ENCODE data around the gene TMEM252. TPM values are rescaled to one million over a fixed set of nuclear protein-coding genes. Genes with fewer than 3 reads are reported as not detected.

Gene TMEM252
- total RNA-seq, 2 experiments from 2014 or later, result not detected

DNA sequence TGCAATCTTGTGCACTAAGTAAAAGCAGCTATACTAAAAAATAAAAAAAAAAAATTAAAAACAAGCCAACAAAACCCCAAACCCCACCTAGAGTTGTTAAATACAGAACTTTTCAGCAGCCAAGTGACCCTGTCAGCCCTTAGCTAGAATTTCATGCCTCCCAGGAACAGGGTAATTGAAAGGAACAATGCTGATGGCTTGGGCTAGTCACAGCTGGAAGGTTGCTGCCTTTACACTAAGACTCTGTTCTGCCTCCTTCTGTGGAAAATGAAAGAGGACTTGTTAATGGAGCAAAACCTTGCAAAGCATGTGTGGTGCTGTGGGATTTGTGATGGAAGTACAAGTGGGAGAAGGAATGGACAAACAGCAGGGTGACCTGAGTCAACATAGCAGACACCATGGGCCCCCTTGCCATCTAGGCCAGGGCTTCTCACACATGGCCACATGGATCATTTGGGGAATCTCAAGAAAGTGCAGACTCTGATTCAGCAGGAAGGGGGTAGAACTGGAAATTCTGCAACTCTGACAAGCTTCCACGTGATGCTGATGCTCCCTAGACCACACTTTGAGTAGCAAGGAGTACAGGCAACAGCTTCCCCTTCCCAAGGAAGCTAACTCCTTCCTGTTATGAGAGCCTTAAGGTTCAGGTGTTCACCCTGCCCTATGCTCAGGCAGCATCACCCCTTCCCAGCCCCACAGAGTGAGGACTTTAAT, 14.9 kb upstream of the TMEM252 start:
- Mint-ChIP-seq H3K4me1 (peaks cover 12% of the 10 kb centered on the region), H3K4me3 (no peak overlapping the region)

DNA sequence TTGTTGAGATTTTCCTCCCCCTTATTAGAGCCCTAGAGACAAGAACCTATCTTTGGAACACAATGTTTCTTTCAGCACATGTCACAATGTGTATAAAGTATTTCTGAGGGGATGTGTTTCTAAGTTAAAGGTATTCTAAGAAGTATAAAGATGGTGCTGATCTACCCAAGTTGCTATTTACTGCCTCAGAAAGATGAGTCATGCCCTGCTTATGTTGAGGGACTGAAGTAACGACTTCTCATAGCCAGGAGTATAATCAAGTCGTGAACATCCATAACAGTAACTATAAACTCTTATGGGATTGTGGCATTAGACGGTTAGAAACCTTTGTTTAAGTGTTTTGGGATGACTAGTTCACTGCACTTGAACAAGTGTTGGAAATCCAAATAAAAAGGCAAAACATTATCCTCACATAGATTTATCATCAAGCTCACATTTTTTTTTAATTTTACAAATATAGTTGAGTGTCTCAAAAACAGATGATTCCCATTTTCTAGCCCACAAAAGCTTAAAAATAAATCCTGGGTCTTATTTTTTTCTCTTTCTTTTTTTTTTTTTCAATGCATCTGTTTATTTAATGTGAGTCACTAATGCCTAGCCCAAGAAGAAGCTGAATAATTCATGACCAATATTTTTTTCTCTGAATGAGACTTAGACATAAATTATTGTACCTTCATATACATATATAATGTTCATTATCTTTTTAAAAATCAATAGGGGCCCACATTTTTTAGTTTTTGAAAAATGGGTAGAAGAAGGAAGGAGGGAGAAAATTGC, 12.2 kb upstream of the TMEM252 start:
- DNase-seq, result no peak
- ChIA-PET CTCF (no interaction called here), POLR2A (no interaction called here)
- Mint-ChIP-seq H3K9me3 (no peaks in the 10 kb centered on the region), H3K36me3 (ENCODE audit: low read depth) (no peaks in the 10 kb centered on the region), H3K4me1 (no peaks in the 10 kb centered on the region), H3K27me3 (peaks cover 24% of the 10 kb centered on the region), H3K27ac (no peak overlapping the region), H3K4me3 (no peak overlapping the region)

More for the DNA sequence above, 14.9 kb upstream of the TMEM252 start:
- Mint-ChIP-seq H3K36me3 (ENCODE audit: low read depth) (no peaks in the 10 kb centered on the region), H3K27me3 (peaks cover 22% of the 10 kb centered on the region), H3K9me3 (no peaks in the 10 kb centered on the region), H3K27ac (no peak overlapping the region)
- POLR2A ChIA-PET, result no interaction called here
- DNase-seq, result no peak
- CTCF ChIA-PET, result interaction anchor here (0.6 to 1.5 kb wide), 3 partner anchors 14 to 123 kb away, joined by 3 to 4 read pairs (median 3); partner anchors contain the start of gene TMEM252

DNA sequence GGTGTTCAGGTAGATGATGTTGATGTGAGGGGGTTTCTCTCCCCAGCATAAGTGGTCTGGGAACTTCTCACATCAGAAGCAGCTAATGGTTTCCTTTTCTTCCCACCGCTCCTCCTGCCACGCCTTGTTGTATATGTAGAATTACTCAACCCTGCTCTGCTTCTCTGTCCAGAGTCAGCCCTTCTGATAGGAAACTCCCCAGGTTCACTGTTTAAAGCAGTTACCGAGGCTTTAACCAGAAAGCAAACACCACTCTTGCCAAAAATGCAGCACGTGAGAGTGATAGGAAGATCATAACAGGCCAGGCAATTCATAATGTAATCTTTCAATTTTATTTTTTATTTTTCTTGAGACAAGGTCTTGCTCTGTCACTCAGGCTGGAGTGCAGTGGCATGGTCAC, 10.5 kb upstream of the TMEM252 start:
- CTCF ChIA-PET, result no interaction called here
- peaks cover 24% of the 10 kb centered on the region for H3K27me3 Mint-ChIP-seq
- peaks cover 9% of the 10 kb centered on the region for H3K4me1 Mint-ChIP-seq
- POLR2A ChIA-PET, result no interaction called here
- H3K9me3 Mint-ChIP-seq, result no peaks in the 10 kb centered on the region
- H3K4me3 Mint-ChIP-seq, result no peak overlapping the region
- no peak for DNase-seq
- H3K36me3 Mint-ChIP-seq (ENCODE audit: low read depth), result no peaks in the 10 kb centered on the region
- no peak overlapping the region for H3K27ac Mint-ChIP-seq

DNA sequence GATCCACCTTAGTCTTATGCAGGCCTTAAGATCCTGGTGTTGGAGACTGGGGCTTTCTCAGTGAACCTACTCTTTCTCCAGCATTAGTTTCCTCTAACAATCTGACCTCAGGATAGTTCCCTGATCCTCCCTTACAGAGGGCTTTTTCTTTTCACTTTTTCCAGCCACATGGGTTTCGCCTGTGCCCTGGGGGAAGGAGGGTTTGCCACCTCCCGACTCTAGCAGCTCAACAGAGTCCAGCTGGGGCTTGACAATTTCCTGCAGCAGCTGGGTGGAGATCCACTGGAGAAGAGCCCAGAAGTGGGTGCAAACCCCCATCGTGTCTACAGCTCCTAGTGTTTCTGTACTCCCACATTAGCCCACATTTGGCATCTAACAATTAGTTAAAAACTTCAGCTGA, 7.6 kb upstream of the TMEM252 start:
- H3K9me3 Mint-ChIP-seq, result no peaks in the 10 kb centered on the region
- H3K27me3 Mint-ChIP-seq, result peaks cover 20% of the 10 kb centered on the region
- H3K4me1 Mint-ChIP-seq, result peaks cover 9% of the 10 kb centered on the region
- POLR2A ChIA-PET, result no interaction called here
- H3K27ac Mint-ChIP-seq, result no peak overlapping the region
- H3K36me3 Mint-ChIP-seq (ENCODE audit: low read depth), result no peaks in the 10 kb centered on the region
- DNase-seq, result no peak
- H3K4me3 Mint-ChIP-seq, result no peak overlapping the region
- CTCF ChIA-PET, result no interaction called here

DNA sequence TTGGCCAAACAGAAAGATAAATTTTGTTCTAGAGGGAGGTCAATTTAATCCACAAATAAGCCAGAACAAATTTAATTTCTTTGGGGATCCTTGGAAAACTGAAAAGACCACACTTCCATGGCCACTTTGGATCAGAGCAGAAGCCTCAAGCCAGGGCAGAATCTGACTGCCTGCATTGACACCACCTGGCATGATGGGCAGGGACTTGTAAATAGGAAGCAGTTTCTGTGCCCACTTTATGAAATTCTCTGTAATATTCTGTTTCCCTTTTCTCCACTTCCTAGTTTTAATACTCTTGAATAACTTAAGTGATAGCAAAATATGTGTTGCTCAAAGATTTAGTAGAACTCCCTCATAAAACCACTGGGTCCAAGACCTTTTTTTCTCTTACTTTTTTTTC, 6.7 kb upstream of the TMEM252 start:
- Mint-ChIP-seq H3K27ac (no peak overlapping the region), H3K4me3 (no peak overlapping the region), H3K36me3 (ENCODE audit: low read depth) (no peaks in the 10 kb centered on the region), H3K9me3 (no peaks in the 10 kb centered on the region), H3K4me1 (peaks cover 9% of the 10 kb centered on the region), H3K27me3 (peaks cover 17% of the 10 kb centered on the region)
- ChIA-PET POLR2A (no interaction called here), CTCF (no interaction called here)
- no peak for DNase-seq

DNA sequence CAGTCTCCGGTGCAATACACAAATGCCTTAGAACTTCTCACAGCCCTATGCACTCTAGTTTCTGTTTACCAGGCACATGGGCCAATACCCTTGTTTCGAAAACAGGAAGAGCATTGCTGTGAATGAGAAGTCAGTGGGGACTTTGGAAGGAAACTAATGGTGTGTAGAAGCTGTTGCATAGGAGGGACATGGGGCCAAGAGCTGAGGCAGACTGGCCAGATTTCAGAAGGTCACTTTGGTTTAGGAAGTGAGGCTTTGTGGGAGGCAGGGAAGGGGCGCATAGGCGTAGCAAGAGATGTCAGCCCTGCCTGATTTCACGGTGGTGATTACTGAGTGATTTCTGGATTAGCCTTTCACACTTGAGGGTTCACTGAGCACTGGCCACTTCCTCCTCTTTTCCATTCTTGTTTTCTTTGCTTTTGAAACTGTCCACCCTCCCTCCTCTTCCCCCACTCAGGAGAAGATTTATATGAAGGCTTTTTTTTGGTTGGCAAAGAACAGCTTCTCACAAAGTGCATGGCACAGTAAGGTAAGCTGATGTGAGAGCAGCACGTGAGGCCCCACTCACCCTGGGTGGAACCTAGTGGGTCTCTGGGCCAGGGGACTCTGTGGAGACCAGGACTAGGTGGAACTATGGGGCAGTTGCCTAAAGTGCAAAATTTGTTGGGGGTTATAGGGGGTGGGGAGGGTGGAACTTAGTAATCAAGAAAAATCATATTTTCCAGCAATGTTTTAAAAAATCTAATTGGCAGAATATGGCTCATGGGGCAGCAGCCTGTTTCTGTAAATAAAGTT, 6.1 kb upstream of the TMEM252 start:
- CTCF ChIA-PET, result no interaction called here
- DNase-seq, result peak; percentile 14
- H3K9me3 Mint-ChIP-seq, result no peaks in the 10 kb centered on the region
- H3K36me3 Mint-ChIP-seq (ENCODE audit: low read depth), result no peaks in the 10 kb centered on the region
- no peak overlapping the region for H3K4me3 Mint-ChIP-seq
- POLR2A ChIA-PET, result no interaction called here
- peaks cover 12% of the 10 kb centered on the region for H3K27me3 Mint-ChIP-seq
- peaks cover 9% of the 10 kb centered on the region for H3K4me1 Mint-ChIP-seq
- peak overlapping the region; percentile 79 for H3K27ac Mint-ChIP-seq

DNA sequence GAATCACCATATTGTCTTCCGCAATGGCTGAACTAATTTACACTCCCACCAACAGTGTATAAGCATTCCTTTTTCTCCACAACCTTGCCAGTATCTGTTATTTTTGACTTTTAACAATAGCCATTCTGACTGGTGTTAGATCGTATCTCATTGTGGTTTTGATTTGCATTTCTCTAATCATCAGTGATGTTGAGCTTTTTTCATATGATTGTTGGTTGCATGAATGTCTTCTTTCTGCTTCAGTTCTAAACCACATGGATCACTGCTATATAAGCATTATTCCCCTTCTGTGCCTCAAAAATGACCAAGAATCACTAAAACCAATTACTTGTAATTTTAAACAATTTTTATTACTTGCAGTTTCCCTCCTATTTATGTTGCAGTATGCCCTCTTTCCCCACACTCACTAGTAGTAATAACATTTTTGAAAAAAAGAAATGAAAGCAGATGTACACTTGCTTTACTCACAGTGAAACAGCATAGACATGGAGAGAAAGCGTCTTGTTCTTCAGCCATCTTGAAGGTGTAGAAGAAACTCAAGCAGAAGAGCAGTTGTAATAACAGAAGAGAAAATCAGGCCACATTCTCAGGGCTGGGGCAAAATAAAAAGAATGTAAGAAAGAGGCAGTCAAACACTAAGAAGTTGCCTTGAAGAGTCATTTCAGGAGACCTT, 4.5 kb upstream of the TMEM252 start:
- H3K27ac Mint-ChIP-seq, result no peak overlapping the region
- ChIA-PET POLR2A (no interaction called here), CTCF (no interaction called here)

DNA sequence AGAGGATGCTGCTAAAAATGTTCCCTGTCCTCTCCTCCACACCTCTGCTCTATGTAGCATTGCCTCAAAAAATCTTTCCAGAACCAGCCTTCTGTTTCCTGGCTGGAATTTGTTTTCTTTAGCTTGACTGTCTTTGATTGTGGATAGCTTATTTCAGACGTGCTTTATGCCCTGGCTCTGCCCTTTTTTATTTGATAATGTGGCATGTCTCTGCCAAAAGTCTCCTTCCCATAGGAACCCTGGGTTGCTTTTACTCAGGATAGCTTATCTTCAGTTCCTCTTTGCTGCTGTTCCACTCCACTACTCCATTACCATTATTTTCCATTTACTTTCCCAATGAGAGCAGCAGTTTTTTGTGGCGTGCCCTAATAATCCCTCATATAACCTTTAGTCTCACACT, 885 bp upstream of the TMEM252 start:
- peaks cover 3% of the 10 kb centered on the region for H3K4me1 Mint-ChIP-seq
- ChIA-PET CTCF (interaction anchor here (1.3 kb wide), 1 partner anchor 15 kb away, joined by 3 read pairs; no protein-coding TSS in a partner anchor), POLR2A (no interaction called here)
- H3K36me3 Mint-ChIP-seq (ENCODE audit: low read depth), result no peaks in the 10 kb centered on the region
- H3K27ac Mint-ChIP-seq, result no peak overlapping the region
- H3K9me3 Mint-ChIP-seq, result no peaks in the 10 kb centered on the region
- H3K4me3 Mint-ChIP-seq, result no peak overlapping the region
- DNase-seq, result no peak
- peaks cover 14% of the 10 kb centered on the region for H3K27me3 Mint-ChIP-seq

More for the DNA sequence above, 4.5 kb upstream of the TMEM252 start:
- H3K36me3 Mint-ChIP-seq (ENCODE audit: low read depth), result no peaks in the 10 kb centered on the region
- peaks cover 9% of the 10 kb centered on the region for H3K4me1 Mint-ChIP-seq
- H3K9me3 Mint-ChIP-seq, result no peaks in the 10 kb centered on the region
- no peak for DNase-seq
- H3K27me3 Mint-ChIP-seq, result peaks cover 14% of the 10 kb centered on the region
- H3K4me3 Mint-ChIP-seq, result no peak overlapping the region

DNA sequence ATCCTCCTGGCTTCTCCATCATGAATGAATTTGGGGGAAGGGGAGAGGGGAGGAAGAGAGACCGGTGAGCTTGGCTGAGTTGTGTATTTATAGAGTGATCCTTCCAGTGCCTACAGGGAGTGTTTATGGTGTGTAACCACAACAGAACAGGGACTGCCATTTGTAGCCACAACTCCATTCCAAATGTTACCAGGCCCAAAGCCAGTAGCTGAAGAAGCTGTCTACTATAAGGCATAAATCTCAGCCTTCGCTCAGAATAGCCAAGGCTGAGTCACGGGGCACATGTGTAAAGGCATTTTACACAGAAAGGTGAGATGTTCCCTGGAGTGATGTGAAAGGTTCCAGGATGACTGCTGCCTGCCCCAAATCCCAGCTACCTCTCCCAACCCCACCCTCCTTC, 2.5 kb downstream of the TMEM252 start:
- POLR2A ChIA-PET, result no interaction called here
- no peaks in the 10 kb centered on the region for H3K9me3 Mint-ChIP-seq
- no peaks in the 10 kb centered on the region for H3K36me3 Mint-ChIP-seq (ENCODE audit: low read depth)
- H3K4me3 Mint-ChIP-seq, result no peak overlapping the region
- CTCF ChIA-PET, result interaction anchor here (2.5 kb wide), 1 partner anchor 22 kb away, joined by 8 read pairs; no protein-coding TSS in a partner anchor
- H3K27me3 Mint-ChIP-seq, result peaks cover 4% of the 10 kb centered on the region
- no peak overlapping the region for H3K27ac Mint-ChIP-seq
- H3K4me1 Mint-ChIP-seq, result no peaks in the 10 kb centered on the region
- no peak for DNase-seq

DNA sequence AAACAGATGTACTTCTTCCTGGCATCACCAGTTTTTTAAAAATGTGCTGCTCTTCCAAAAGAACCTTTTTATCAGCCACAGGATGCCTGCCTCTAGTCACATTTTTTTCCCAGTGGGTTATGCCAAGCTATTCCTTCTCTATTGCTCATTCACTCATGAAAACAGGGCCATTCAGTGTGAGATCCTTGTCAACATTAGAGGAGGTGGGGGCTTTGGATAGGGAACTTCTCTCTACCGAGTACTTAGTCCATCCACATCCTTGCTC, 3.1 kb downstream of the TMEM252 start:
- Mint-ChIP-seq H3K27me3 (peaks cover 3% of the 10 kb centered on the region), H3K4me3 (no peak overlapping the region), H3K9me3 (no peaks in the 10 kb centered on the region), H3K4me1 (no peaks in the 10 kb centered on the region), H3K36me3 (ENCODE audit: low read depth) (no peaks in the 10 kb centered on the region), H3K27ac (no peak overlapping the region)
- POLR2A ChIA-PET, result no interaction called here
- CTCF ChIA-PET, result interaction anchor here (2.5 kb wide), 1 partner anchor 23 kb away, joined by 8 read pairs; no protein-coding TSS in a partner anchor
- DNase-seq, result no peak

DNA sequence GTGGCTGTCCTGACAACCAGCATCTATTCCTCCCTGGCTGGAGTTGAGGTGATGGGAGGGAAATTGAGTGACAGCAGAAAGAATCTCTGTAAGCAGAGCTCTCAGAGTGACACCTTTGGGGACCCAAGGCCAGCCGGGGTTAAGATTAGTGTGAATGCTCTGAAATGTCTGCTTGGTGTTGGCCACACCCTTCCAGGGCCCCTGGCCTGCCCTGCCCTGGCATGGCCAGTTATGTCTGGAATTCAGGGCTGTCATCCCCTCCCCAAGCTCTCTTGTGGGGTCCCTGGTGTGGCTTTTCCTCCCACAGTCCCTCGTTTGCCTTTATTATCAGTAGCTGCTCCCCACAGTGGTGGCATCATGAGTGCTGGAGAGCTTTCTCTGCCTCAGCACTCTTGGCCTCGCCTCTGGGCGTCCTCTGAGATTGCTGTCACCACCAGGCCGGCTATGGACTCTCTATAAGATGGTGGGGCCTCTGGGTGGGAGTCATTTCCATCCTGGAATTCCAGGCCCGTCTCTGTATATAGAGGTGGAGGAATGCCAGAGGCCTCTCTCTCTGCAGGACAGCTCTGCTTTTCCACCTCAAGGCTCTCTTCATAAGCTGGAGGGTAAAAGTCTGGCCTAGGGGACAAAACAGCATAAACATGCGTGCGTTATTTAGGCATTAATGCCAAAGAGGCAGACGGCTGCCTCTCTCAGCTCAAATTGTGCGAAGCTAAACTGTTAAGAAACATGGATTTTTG, 3.6 kb downstream of the TMEM252 start:
- peaks cover 3% of the 10 kb centered on the region for H3K27me3 Mint-ChIP-seq
- H3K4me1 Mint-ChIP-seq, result no peaks in the 10 kb centered on the region
- ChIA-PET CTCF (interaction anchor here (2.5 kb wide), 1 partner anchor 23 kb away, joined by 8 read pairs; no protein-coding TSS in a partner anchor), POLR2A (no interaction called here)
- H3K27ac Mint-ChIP-seq, result no peak overlapping the region
- H3K36me3 Mint-ChIP-seq (ENCODE audit: low read depth), result no peaks in the 10 kb centered on the region
- no peaks in the 10 kb centered on the region for H3K9me3 Mint-ChIP-seq
- no peak for DNase-seq
- H3K4me3 Mint-ChIP-seq, result no peak overlapping the region

DNA sequence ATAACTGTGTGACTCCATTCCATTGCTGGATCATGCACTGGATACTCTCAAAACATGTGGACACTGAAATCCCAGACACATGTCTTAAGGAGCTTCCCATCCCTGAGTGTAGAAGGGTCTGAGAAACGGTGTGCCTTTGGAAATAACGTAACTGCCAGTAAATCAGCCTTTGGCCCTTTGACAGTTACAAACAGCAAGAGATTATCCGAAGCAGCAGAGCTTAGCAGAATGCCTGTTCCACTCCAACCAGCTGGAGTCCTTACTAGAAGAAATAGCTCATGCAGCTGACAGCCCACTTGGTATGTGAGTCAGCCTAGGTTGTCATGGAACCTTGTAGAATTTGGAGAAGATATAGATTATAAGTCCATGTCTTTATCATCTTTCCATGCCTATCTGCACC, 7.0 kb downstream of the TMEM252 start:
- Mint-ChIP-seq H3K4me1 (no peaks in the 10 kb centered on the region), H3K4me3 (no peak overlapping the region), H3K9me3 (no peaks in the 10 kb centered on the region), H3K27me3 (peaks cover 9% of the 10 kb centered on the region), H3K36me3 (ENCODE audit: low read depth) (no peaks in the 10 kb centered on the region), H3K27ac (no peak overlapping the region)
- CTCF ChIA-PET, result no interaction called here
- DNase-seq, result no peak
- POLR2A ChIA-PET, result no interaction called here

Data from activated CD4-positive, alpha-beta T cell treated with anti-CD3 and anti-CD28 coated beads, Interleukin-2, amount 10 ng/mL, durations not matched to agents 7 days and 5 days (primary cell).